NCI-H2107 (cell line): Measurements from ENCODE around the gene SNX32.

ENCODE experiments used
- DNase-seq: peaks from one replicate; lab custom pipeline; 2025; lab: John Stamatoyannopoulos, UW

The SNX32 gene

DNA sequence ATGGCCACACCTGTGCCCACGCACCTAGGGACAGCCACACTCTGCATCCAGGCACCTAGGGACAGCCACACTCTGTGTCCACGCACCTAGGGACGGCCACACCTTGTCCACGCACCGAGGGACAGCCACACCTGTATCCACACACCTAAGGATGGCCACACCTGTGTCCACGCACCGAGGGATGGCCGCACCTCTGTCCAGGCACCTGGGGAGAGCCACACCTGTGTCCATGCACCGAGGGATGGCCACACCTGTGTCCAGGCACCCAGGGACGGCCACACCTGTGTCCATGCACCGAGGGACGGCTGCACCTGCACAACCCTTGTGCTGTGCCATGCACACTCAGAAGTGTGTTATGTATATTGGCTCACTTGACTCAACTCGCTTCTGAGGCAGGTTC, 36.1 kb upstream of the SNX32 start:
- no peak for DNase-seq

GRCh38 chr11:65798882-65799281, 34.9 kb upstream of the SNX32 start:
- no peak for DNase-seq

GRCh38 chr11:65801153-65801987, 32.4 kb upstream of the SNX32 start:
- DNase-seq: no peak

DNA sequence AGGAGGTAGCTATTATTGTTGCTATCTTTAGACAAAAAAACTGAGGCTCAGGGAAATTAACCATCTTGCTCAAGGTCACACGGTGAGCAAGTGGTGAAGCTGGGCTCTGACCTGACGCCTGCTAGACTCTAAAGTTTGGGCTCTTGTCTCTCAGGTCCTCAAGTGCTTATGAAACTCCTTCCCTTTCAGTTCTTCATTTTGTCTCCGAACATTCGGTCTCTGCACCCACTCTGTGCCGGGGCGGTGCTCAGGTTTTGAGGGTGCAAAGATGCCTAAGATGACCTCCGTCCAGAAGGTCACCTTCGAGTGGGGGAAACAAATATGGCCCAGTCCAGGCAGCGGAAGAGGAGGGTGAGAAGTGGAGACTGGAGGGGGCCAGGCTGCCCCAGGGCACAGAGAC, 30.9 kb upstream of the SNX32 start:
- DNase-seq: no peak

DNA sequence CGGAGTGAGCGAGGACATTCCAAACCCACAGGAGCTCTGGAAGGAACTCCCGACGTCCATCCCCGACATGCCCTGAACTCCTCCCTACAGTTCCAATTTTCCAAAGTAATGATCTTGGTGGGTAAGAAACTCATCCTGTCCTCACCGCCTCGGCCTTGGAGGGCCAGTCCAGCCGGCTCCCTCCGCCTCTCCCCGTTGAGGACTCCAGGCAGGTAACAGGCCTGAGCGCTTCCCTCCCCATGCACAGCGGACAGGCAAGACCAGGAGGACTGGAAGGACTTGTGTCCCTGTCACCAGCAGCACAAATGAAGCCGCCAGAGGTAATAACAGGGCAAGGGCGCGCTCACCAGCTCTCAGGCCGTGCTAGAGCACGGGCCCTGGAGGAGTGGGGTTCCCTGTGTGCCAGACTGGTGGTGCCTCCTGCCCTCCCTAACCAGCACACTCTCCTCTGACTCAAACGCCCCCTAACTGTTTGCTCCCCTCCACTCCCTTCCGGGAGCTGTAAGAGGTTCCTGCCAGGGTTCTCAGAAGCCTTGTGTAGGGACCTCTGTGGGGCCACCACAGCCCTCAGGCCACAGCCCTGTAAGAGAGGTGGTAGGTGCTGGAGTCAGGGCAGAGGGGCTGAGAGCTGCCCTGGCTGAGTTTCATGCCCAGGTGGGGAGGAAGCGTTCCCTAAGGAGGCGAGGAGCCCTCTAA, 29.8 kb upstream of the SNX32 start:
- DNase-seq: no peak

DNA sequence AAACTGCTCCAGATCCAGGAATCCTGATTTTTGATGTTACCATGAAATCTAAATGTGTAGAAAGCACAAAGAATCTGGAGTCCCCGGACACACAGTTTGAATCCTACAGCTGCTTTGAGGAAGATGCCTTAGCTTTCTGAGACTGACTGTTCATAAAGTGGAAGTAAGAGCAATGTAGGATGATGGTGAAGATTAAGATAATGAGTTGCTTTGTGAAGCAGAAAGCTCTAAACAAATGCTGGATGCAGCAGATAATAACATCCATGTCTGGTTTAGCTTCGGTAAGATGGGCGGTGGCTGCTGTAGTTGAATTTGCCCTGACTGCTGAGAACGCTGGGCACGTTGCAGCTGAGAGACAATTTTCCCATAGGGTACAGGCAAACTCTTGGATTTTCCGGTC, 26.8 kb upstream of the SNX32 start:
- DNase-seq: no peak

DNA sequence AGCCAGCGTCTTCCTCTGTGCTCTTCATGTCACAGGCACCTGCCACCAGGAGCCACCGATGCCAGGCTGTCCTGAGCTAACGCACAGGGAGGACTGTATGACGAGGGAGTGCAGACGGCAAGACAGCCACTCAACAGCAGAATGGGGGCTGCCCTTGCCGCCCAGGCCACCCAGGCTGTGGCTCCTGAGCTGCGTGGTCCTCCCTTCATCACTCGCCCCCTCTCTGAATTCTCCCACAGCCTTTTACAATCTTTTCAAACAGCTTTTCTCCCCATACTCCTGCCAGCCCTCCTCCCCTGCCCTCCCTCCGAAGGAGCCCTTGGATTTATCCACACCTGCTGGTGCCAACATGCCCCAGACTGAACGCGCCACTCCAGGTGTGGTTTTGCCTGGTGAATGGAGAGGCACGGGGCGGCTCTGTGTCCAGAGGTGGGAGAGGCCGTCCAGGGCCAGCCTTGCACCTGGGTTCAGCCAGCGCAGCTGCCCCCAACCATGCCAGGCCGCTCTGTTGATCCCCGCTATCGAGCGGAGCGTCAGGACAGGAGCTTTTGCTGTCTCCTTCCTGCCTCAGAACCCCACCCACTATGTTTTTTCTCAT, 24.9 kb upstream of the SNX32 start:
- DNase-seq: no peak

DNA sequence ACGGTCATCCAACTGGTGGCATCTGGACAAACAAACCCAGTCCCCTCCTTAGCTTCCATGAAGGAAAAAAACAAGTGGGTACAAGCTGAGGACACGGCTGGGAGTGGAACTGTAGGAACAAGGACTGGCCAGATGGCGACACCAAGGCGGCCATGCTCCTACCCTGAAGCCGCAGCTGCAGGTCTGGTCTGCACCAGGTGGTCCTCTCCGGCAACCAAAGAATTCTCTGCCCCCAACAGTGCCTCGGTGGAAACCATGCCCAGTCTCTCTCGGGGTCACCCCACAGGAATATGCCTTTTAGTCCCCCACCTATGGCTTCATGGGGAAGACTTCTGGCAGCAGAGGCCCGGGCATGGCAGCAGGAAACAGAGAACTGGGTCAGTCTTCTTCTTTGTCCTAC, 24.3 kb upstream of the SNX32 start:
- no peak for DNase-seq

GRCh38 chr11:65810046-65810868, 23.5 kb upstream of the SNX32 start:
- DNase-seq: no peak

DNA sequence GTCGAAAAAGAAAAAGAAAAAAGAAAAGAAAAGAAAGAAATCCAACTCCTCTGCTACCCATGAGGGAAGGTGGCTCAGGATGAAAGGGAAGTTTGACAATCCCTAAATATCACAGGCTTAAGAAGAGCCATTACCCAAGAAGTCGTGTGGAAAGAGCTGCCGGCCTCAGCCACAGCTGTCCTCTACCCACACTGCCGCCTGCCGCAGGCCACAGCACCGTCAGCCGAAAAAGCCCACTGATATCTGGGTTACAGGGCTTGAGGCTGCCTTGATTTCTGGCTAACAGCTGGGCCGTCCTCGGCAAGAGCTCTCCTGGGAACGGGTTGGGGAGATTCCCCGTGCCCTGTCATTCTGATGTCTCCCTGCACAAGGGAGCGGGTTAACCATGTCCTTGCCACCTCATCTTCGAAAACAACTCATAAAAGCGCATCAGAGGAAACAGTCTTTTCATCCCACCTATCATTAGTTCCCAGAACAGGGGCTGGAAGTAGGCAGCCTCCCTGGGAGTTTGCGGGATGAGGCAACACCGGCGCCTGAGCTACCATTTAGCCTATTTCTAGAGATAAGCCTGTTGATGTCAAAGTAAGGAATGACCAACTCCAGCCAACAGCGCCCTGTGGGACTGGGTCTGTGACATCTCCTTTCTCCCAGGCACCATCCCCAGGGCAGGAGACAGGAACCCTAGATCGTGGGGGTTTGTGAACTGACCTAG, 21.8 kb upstream of the SNX32 start:
- no peak for DNase-seq

- DNase-seq: no peak
Observed at GRCh38 chr11:65814131-65814985, 19.4 kb upstream of the SNX32 start.

- DNase-seq: no peak
Observed at GRCh38 chr11:65814986-65815565, 18.7 kb upstream of the SNX32 start.

DNA sequence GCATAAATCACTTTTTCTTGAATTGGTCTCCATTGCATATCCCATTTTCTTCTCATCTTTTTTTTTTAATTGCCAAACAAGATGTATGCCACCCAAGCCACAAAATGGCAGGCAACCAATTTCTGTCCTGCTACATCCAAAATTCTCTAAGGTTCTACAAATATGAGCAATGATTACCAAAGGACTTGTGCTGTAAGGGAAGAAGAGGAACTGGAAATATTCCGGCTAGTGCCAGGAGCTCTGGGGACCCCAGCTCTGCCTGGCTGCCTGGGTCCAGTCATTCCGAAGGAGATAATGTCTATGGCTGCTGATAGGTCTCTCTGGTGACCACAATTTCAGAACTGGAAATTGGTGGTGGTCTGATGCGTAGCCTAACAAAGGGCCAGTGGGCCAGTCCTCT, 17.1 kb upstream of the SNX32 start:
- no peak for DNase-seq

DNA sequence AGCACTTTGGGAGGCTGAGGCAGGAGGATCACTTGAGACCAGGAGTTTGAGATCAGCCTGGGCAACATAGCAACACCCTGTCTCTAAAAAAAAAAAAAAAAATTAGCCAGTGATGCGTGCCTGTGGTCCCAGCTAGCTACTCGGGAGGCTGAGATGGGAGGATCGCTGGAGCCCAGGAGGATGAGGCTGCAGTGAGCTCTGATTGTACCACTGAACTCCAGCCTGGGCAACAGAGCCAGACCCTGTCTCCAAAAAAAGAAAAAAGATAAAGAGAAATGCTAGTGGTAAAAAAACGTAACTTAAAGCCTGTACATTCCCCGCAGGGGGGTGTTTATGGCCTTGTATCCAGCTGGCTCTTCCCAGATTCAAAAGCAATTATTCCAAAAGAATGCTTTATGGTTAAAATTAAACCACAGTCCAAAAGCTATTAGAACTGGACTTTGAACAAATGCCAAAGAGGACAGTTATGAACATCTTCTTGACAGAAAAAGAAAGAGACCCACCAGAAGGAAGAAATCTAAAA, 16.4 kb upstream of the SNX32 start:
- DNase-seq: no peak

DNA sequence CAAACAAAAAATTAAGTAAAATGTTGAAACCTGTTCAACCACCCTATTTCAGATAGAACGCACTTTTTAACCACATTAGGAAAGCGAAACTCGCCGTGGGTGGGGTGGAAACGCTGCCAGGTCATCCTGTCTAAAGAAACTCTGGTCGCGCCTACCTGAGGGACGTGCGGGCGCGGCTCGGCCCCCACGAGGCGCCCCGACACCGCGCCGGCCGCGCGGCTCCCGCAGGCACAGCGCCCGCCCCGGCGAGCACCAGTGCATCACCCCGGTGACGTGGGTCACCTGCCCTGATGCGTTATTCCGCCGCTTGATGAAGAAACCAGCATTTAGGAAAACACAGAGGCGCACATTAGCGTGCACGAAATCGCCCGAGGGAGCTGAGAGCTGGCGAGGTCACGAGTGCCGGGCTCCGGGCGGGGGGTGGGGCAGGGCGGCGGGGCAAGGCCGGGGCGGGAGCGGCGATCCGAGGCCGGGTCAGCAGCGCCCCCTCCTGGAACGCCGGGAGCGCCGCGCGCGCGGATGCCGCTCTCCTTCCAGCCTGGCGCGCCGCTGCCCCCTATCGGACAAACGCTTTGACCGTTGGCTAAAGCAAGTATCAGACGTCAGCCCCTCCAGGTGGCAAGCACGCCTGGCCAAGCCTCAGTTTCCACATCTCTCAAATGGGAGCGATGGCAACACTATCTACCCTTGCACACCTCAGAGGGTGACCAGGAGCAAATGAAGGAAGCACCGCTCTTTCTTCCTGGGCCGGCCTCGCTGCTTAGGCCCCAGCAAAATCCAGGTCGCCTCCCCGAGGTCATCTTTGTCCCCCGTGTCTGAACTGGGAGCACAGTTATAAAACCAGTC, 15.7 kb upstream of the SNX32 start:
- peak; percentile 72 for DNase-seq

DNA sequence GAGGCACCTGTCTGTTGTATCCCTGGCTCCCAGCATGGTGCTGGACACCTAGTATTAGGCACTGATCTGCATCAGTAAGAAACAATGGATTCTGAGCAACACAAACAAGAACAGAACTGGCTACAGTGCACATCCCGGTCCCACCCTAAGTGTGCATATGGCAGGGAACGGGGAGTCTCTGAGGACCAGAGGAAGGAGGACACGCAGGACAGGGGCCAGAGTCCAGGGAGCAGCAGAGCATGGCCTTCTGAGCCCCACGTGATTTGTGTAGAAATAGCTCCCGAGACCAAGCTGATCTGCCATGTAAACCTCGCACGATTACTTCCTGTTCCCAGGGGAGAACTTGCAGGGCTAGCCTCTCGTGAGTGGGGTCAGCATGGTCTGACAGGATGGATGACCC, 12.7 kb upstream of the SNX32 start:
- DNase-seq: no peak

DNA sequence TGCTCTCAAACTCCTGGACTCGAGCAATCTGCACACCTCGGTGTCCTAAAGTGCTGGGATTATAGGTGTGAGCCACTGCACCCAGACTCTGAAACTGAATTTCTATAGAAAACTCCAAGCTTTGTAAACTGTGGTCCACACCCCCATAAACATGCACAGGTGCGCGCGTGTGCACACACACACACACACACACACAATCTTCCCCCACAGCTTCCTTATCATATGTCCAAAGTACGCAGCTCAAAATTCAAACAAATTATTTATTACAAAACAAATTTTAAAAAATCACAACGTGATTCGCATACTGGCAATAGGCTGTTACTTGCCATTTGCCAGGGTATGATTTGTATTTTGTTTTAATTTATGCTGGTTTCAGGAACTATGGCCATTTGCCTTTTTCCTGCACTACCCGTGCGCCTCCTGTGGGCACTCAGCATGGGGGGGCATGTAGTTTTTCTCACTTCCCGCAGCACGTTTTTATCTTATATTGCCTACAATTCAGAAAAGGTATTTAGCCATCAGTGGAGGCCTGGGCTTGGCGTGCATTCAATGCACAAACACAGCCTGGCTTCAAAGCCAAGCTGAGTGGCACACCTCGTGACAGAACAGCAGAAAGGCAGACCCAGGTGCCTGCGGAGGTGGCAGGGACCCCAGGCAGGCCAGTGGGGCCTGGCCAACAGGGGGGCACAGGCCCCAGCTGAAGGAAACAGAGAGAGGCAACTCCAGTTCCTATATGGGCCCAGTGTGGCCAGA, 10.8 kb upstream of the SNX32 start:
- no peak for DNase-seq

DNA sequence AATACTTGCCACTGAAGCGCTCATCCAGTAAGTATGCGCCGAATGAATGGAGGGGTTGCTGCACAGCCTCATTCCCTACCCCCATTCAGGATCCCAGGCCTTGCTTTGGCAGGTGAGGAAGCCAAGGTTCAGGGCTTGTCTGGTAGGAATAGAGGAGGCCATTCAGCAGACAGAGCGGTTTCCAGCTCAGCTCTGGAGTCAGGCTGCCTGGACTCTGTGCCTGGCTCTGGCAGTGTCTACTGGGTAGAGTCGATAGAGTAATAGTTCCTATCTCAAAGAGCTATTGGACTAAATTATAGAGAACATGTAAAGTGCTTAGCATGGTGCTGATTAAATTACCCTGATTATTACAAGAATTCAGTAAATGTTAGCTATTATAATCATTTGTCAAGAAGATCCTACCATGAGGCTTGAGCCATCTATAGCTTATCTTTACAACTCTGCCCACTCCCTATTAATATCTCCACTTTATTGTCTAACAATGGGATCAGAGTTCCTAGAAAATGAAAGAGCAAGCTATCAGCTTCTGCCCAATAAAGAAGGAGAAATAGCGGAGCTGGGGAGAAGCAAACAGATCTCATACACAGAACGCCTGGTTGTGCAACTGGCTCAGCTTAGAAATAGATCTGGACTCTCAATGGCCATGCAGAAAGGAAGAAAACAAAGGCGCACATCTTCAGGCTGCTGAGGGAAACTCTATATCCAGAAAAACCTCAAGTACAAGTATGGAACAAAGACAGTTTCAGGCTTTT, 6.6 kb upstream of the SNX32 start:
- DNase-seq: no peak
